Hepatocyte (in vitro differentiated cells): ENCODE results near the gene KCNQ1. TPM values are rescaled to one million over a fixed set of nuclear protein-coding genes. Genes with fewer than 3 reads are reported as not detected.

ENCODE experiments used
- DNase-seq: peaks from one replicate; pipeline ENCODE4 v3.0.0-alpha.2; 2016; ENCODE audit warnings: low spot score
- H2AFZ ChIP-seq: fragments of 200-600 bp; sonication (generic); 2 replicates; pipeline ENCODE4 v1.6.0; 2016; ENCODE audit warnings: antibody characterized with exemption, mild to moderate bottlenecking
- H3K27ac ChIP-seq: fragments of 200-600 bp; sonication (generic); 2 replicates; pipeline ENCODE4 v1.5.1; 2016; ENCODE audit warnings: mild to moderate bottlenecking
- H3K27me3 ChIP-seq: fragments of 200-600 bp; sonication (generic); 2 replicates; pipeline ENCODE4 v1.6.1; 2016
- H3K36me3 ChIP-seq: fragments of 200-600 bp; sonication (generic); replicated peaks from 2 replicates; pipeline ENCODE4 v1.5.1; 2016; ENCODE audit warnings: low read depth; ENCODE audit not compliant: insufficient read depth
- H3K4me1 ChIP-seq: fragments of 200-600 bp; sonication (generic); 2 replicates; pipeline ENCODE4 v1.5.1; 2016; ENCODE audit warnings: mild to moderate bottlenecking, moderate library complexity; ENCODE audit not compliant: insufficient read depth
- H3K4me2 ChIP-seq: fragments of 200-600 bp; sonication (generic); 2 replicates; pipeline ENCODE4 v1.6.0; 2016
- H3K4me3 ChIP-seq: fragments of 200-600 bp; sonication (generic); 2 replicates; pipeline ENCODE4 v1.5.1; 2016; ENCODE audit warnings: mild to moderate bottlenecking
- H3K79me2 ChIP-seq: fragments of 200-600 bp; sonication (generic); 2 replicates; pipeline ENCODE4 v1.6.0; 2017; ENCODE audit warnings: mild to moderate bottlenecking
- H3K9me2 ChIP-seq: fragments of 200-600 bp; sonication (generic); replicated peaks from 2 replicates; pipeline ENCODE4 v1.6.0; 2017; ENCODE audit warnings: mild to moderate bottlenecking; ENCODE audit not compliant: insufficient read depth
- H3K9me3 ChIP-seq: fragments of 200-600 bp; sonication (generic); 2 replicates; pipeline ENCODE4 v1.5.1; 2016; ENCODE audit warnings: low read depth, mild to moderate bottlenecking
- H4K20me1 ChIP-seq: fragments of 200-600 bp; sonication (generic); 2 replicates; pipeline ENCODE4 v1.6.0; 2016; ENCODE audit warnings: mild to moderate bottlenecking; ENCODE audit not compliant: insufficient read depth, poor library complexity, severe bottlenecking
- CTCF ChIP-seq: fragments of 200-600 bp; sonication (generic); IDR thresholded peaks from 2 replicates; pipeline ENCODE4 v1.5.1; 2016; ENCODE audit warnings: antibody characterized with exemption, mild to moderate bottlenecking; ENCODE audit not compliant: poor library complexity
- EZH2 ChIP-seq: fragments of 200-600 bp; sonication (generic); IDR thresholded peaks from 2 replicates; pipeline ENCODE4 v1.6.1; 2016; ENCODE audit warnings: antibody characterized with exemption, mild to moderate bottlenecking, borderline replicate concordance
- EZH2phosphoT487 ChIP-seq: fragments of 200-600 bp; sonication (generic); IDR thresholded peaks from one replicate; pipeline ENCODE4 v1.6.1; 2018; ENCODE audit warnings: antibody characterized with exemption, mild to moderate bottlenecking, low read depth, moderate library complexity; ENCODE audit not compliant: unreplicated experiment, severe bottlenecking
- WGBS: methylation state at CpG from one replicate; pipeline ENCODE4 v1.1.6; 2016; ENCODE audit warnings: low lambda C conversion rate; ENCODE audit errors: missing lambda C conversion rate; 5-methylcytosine and 5-hydroxymethylcytosine counted together
- polyA plus RNA-seq: library from polyadenylated mRNA; unstranded; fragments of >200 nt; fragmentation: Nextera tagmentation; extraction: Ambion mirVana; gene quantifications from 2 replicates; pipeline ENCODE4 v1.2.1, GENCODE V29; 2016
- total RNA-seq: library from RNA; depleted of rRNA; stranded (reverse); fragments of >200 nt; gene quantifications from 2 replicates; pipeline ENCODE4 v1.2.3, GENCODE V29; 2014

The KCNQ1 gene
- total and polyA plus RNA-seq, 2 experiments from 2014 or later: 1.8 to 6.4 TPM

- Histone ChIP-seq H3K9me2 (no peaks in the 10 kb centered on the region), H3K9me3 (no peaks in the 10 kb centered on the region), H2AFZ (no peak overlapping the region), H3K4me2 (no peak overlapping the region), H3K4me3 (no peak overlapping the region), H3K4me1 (peaks cover 54% of the 10 kb centered on the region), H3K27ac (no peak overlapping the region), H3K27me3 (no peaks in the 10 kb centered on the region), H3K36me3 (no peaks in the 10 kb centered on the region), H3K79me2 (peaks cover 100% of the 10 kb centered on the region), H4K20me1 (peaks cover 99% of the 10 kb centered on the region)
- DNase-seq: no peak
- TF ChIP-seq CTCF (no peak), EZH2phosphoT487 (no peak), EZH2 (no peak)
- WGBS: 95% methylated on average over 13 of the region's 13 CpGs
Measured at GRCh38 chr11:2685566-2686359, 241.0 kb downstream of the KCNQ1 start.

GRCh38 chr11:2686360-2687222 lies 241.8 kb downstream of the KCNQ1 start:
- no peak for DNase-seq
- no peak for TF ChIP-seq EZH2phosphoT487
- no peak for TF ChIP-seq CTCF
- TF ChIP-seq EZH2: no peak
- Histone ChIP-seq H3K27me3 (no peaks in the 10 kb centered on the region), H3K79me2 (peaks cover 100% of the 10 kb centered on the region), H2AFZ (no peak overlapping the region), H3K4me3 (no peak overlapping the region), H3K9me2 (no peaks in the 10 kb centered on the region), H3K4me1 (peaks cover 63% of the 10 kb centered on the region), H3K9me3 (no peaks in the 10 kb centered on the region), H3K27ac (no peak overlapping the region), H3K4me2 (no peak overlapping the region), H3K36me3 (no peaks in the 10 kb centered on the region), H4K20me1 (peaks cover 100% of the 10 kb centered on the region)
- WGBS: 91% methylated on average over 7 of the region's 7 CpGs

DNA sequence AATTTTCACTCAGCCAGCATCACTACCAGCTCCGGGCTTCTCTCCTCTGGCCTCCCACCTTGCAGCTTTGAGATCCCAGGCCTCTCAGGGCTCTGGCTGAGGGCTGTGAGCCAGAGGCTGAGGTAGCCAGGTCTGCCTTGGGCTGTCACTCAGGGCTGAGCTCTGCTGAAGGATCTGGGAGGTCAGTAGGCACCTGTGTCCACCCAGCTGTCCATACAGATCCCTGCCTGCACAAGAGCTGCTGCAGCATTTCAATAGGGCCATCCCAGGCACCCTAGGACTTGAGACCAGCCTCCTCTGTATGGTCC lies 242.4 kb downstream of the KCNQ1 start:
- no peaks in the 10 kb centered on the region for H3K36me3 ChIP-seq
- peaks cover 65% of the 10 kb centered on the region for H3K4me1 ChIP-seq
- H3K27me3 ChIP-seq: no peaks in the 10 kb centered on the region
- H3K4me3 ChIP-seq: no peak overlapping the region
- H3K79me2 ChIP-seq: peaks cover 100% of the 10 kb centered on the region
- peaks cover 100% of the 10 kb centered on the region for H4K20me1 ChIP-seq
- H2AFZ ChIP-seq: no peak overlapping the region
- no peaks in the 10 kb centered on the region for H3K9me3 ChIP-seq
- WGBS: 92% methylated on average over 1 of the region's 1 CpG
- TF ChIP-seq EZH2phosphoT487 (no peak), EZH2 (no peak), CTCF (no peak)
- no peak for DNase-seq
- H3K4me2 ChIP-seq: no peak overlapping the region
- H3K9me2 ChIP-seq: no peaks in the 10 kb centered on the region
- H3K27ac ChIP-seq: no peak overlapping the region
